Measurements from ENCODE around the gene KSR2.

GRCh38 chr12:117567644-117568216 lies 401.1 kb downstream of the KSR2 start:
- TF ChIP-seq CTCF (IDR thresholded peaks at IDR 0.05) (no peak), POLR2A (IDR thresholded peaks at IDR 0.05) (no peak)

All from testis (tissue), 2 donors.